ENCODE results near the gene RAB7A. TPM values are rescaled to one million over a fixed set of nuclear protein-coding genes. Genes with fewer than 3 reads are reported as not detected.

RAB7A gene
- total and polyA plus RNA-seq, 8 donors: 43.6 to 112 (median 68.7) TPM

GRCh38 chr3:128730471-128730870, 4.5 kb downstream of the RAB7A start:
- H3K4me1 ChIP-seq: peaks cover 11 to 32% (median 13%) of the 10 kb centered on the region in 3 donors
- no peak for FAIRE-seq
- no peak overlapping the region for H3K4me3 ChIP-seq
- no peak for DNase-seq
- H3K27ac ChIP-seq: no peak overlapping the region
- H3K27me3 ChIP-seq: no peaks in the 10 kb centered on the region
- no peak for TF ChIP-seq CTCF (IDR thresholded peaks at IDR 0.05)
- no peaks in the 10 kb centered on the region for H3K9me3 ChIP-seq
- H3K36me3 ChIP-seq: no peaks in the 10 kb centered on the region
- WGBS, 2 donors: 91 to 93% methylated on average over 5 of the region's 5 CpGs
- intact Hi-C loops (cut with DNase I): no loop called here
- ATAC-seq: no peak

- Histone ChIP-seq H3K36me3 (no peaks in the 10 kb centered on the region), H3K4me1 (peaks cover 0 to 19% (median 6%) of the 10 kb centered on the region in 3 donors), H3K27ac (no peak overlapping the region), H3K27me3 (no peaks in the 10 kb centered on the region), H3K4me3 (no peak overlapping the region), H3K9me3 (no peaks in the 10 kb centered on the region)
- intact Hi-C loops (cut with DNase I): no loop called here
- ATAC-seq (no peak), FAIRE-seq (no peak), DNase-seq (no peak)
- no peak for TF ChIP-seq CTCF (IDR thresholded peaks at IDR 0.05)
- WGBS, 2 donors: 85 to 90% methylated on average over 3 of the region's 3 CpGs
Measured at GRCh38 chr3:128734523-128735189, 8.7 kb downstream of the RAB7A start.

- intact Hi-C loops (cut with DNase I): no loop called here
- no peak for TF ChIP-seq CTCF (IDR thresholded peaks at IDR 0.05)
- H3K4me1 ChIP-seq: peaks cover 0 to 18% (median 6%) of the 10 kb centered on the region in 3 donors
- H3K27me3 ChIP-seq: no peaks in the 10 kb centered on the region
- FAIRE-seq (no peak), ATAC-seq (no peak), DNase-seq (no peak)
- H3K9me3 ChIP-seq: no peaks in the 10 kb centered on the region
- no peak overlapping the region for H3K27ac ChIP-seq
- H3K4me3 ChIP-seq: no peak overlapping the region
- no peaks in the 10 kb centered on the region for H3K36me3 ChIP-seq
Measured at GRCh38 chr3:128735287-128735686, 9.3 kb downstream of the RAB7A start.

DNA sequence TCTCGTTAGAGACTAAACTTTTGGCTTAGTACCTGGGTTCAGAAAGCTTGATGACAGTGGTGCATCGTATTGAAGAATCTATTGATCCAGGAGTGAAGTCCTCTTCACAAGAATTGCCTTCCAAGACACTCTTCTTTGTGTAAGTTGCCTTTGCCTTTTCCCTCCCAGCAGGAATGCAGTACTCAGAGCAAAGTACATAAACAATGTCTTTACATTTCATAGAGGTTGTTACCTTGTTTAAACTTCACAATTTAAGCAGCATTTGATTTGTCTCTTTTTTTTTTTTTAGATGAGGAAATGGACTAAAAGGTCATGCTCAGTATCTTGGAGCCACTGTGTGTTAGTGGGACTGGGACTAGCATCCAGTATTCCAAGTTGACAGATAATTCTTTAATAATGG, 9.9 kb downstream of the RAB7A start:
- Histone ChIP-seq H3K27me3 (no peaks in the 10 kb centered on the region), H3K36me3 (no peaks in the 10 kb centered on the region), H3K9me3 (no peaks in the 10 kb centered on the region), H3K4me1 (peaks cover 0 to 16% (median 6%) of the 10 kb centered on the region in 3 donors), H3K4me3 (no peak overlapping the region), H3K27ac (no peak overlapping the region)
- intact Hi-C loops (cut with DNase I): no loop called here
- TF ChIP-seq CTCF (IDR thresholded peaks at IDR 0.05): no peak
- ATAC-seq (no peak), DNase-seq (no peak), FAIRE-seq (no peak)
- 23 to 34% methylated on average over 2 of the region's 2 CpGs for WGBS, 2 donors

GRCh38 chr3:128736601-128737000, 10.6 kb downstream of the RAB7A start:
- intact Hi-C loops (cut with DNase I): no loop called here
- H3K27me3 ChIP-seq: no peaks in the 10 kb centered on the region
- H3K4me1 ChIP-seq: peaks cover 0 to 16% (median 0%) of the 10 kb centered on the region in 3 donors
- TF ChIP-seq CTCF (IDR thresholded peaks at IDR 0.05): no peak
- WGBS, 2 donors: 86 to 87% methylated on average over 3 of the region's 3 CpGs
- H3K9me3 ChIP-seq: no peaks in the 10 kb centered on the region
- H3K27ac ChIP-seq: no peak overlapping the region
- DNase-seq (no peak), FAIRE-seq (no peak), ATAC-seq (peak in 1 of 4 donors; percentile 20)
- H3K4me3 ChIP-seq: no peak overlapping the region
- no peaks in the 10 kb centered on the region for H3K36me3 ChIP-seq

Data from pancreas (tissue), 10 donors.